Measurements from ENCODE around the gene TNNI3. TPM values are rescaled to one million over a fixed set of nuclear protein-coding genes. Genes with fewer than 3 reads are reported as not detected.
"Not testable (repeated sequence)": the region's sequence is repeated elsewhere in the genome, so short reads cannot be mapped to it uniquely, and the experiment has no call there.

Gene TNNI3
- not detected for total RNA-seq

DNA sequence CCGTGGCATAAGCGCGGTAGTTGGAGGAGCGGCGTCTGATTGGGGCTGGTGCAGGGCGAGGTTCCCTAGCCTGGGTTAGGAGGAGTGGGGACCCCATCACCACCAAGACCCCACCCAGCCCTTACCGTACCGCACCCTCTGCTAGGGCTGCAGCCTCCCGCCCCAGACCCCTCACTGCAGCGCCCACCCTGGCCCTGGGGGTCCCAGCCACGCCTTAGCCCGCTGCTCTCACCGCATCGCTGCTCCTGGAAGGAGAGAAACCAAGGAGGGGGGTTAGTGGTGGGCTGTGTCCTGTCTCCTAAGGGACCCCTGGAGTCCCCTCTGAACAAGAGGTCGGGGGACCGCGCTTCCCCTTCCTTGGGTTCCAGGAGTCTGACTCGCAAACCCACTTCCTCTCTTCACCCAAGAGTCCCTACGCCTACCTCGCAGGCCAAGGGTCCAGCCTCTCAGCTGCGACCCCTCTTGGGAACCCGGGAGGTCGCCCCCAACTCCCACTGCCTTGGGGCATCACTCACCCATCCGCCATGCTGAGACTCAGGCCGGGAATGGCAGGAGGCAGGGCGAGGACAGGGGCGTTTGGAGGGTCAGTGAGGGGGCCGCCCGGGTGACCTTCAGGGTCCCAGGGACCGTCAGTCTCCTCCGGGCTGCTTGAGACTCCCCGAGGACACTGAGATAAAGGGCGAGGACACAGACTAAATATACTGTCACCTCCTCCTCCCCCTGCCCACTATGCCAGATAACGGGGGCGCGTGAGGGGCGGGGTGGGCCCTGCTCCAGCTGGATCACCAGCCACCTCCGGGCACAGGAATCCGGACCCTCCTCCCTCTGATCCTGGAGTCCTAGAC is at the start of gene TNNI3:
Gene TNNI3, minus strand, starts transcription at position 669 of the 845 bp plus-strand sequence. Its CDS starts 143 bp downstream, at position 526.
- no peak for ATAC-seq
- no peak for DNase-seq (ENCODE audit: low spot score)
- H3K9me3 Mint-ChIP-seq: peaks cover under 1% of the 10 kb centered on the region
- no peak within 1 kb of the TSS for H3K27ac Mint-ChIP-seq
- H3K4me1 Mint-ChIP-seq (ENCODE audit: low read depth in 2 of 2): peaks cover 18 to 25% of the 10 kb centered on the region in 2 donors
- H3K4me3 Mint-ChIP-seq: no peak within 1 kb of the TSS
- no peaks in the 10 kb centered on the region for H3K36me3 Mint-ChIP-seq
- H3K27me3 Mint-ChIP-seq: peaks cover 4 to 28% of the 10 kb centered on the region in 2 donors

- Mint-ChIP-seq H3K4me3 (peak overlapping the region; percentile 58), H3K27me3 (peaks cover 5 to 15% of the 10 kb centered on the region in 2 donors), H3K9me3 (no peaks in the 10 kb centered on the region), H3K4me1 (ENCODE audit: low read depth in 2 of 2) (peaks cover 5 to 8% of the 10 kb centered on the region in 2 donors), H3K27ac (peak overlapping the region in 1 of 2 donors; percentile 10), H3K36me3 (no peaks in the 10 kb centered on the region)
- peak; percentile 82 to 88 for ATAC-seq
- DNase-seq (ENCODE audit: low spot score): peak; percentile 72
Measured at GRCh38 chr19:55206664-55207500, 49.4 kb upstream of the TNNI3 start.

DNA sequence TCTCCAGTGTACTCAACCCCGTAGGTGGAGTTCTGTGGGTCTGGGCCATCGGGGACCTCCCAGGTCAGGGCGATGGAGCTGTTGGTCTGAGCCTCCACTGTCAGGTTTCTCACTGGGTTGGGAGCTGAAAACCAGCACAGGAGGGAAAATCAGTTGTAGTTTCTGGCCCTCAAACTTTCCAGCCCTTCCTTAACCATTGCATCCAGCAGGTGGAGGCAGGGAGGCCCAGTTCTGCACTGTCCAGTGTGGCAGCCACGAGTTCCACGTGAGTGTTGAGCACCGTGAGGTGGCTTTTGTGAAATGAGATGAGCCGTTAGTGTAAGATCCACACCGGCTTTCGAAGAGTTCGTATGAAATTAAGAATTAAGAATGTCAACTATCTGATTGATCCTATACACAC is 44.7 kb upstream of the TNNI3 start:
- not testable (repeated sequence) for ATAC-seq; H3K4me1 Mint-ChIP-seq (ENCODE audit: low read depth in 2 of 2); H3K9me3 Mint-ChIP-seq; H3K4me3 Mint-ChIP-seq; DNase-seq (ENCODE audit: low spot score); H3K27ac Mint-ChIP-seq; H3K36me3 Mint-ChIP-seq
- H3K27me3 Mint-ChIP-seq: peaks cover 16 to 26% of the 10 kb centered on the region in 2 donors

DNA sequence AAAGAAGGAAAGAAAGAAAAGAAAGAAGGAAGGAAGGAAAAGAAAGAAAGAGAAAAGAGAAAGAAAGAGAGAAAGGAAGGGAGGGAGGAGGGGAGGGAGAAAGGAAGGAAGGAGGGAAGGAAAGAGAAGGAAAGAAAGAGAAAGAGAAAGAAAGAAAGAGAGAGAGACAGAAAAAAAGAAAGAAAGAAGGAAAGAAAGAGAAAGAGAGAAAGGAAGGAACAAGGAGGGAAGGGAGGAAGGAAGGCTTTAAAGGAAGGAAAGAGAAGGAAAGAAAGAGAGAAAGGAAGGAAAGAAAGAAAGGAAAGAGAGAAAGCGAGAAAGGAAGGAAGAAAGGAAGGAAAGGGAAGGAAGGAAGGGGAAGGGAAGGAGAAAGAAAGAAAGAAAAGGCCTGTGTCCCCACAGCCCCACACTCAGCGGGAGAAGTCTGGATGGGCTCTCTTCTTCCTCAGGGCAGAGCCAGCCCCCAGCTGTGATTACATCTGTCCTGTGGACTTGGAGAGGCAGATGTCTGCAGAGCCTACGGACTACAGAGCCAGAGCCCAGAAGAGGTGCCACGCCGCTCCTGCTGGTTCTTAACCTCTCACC is 42.2 kb upstream of the TNNI3 start:
- Mint-ChIP-seq H3K4me3 (no peak overlapping the region), H3K27ac (no peak overlapping the region), H3K36me3 (no peaks in the 10 kb centered on the region), H3K9me3 (no peaks in the 10 kb centered on the region), H3K27me3 (peaks cover 13 to 21% of the 10 kb centered on the region in 2 donors), H3K4me1 (ENCODE audit: low read depth in 2 of 2) (no peaks in the 10 kb centered on the region)
- DNase-seq (ENCODE audit: low spot score) (no peak), ATAC-seq (no peak)

GRCh38 chr19:55198651-55199050 is 41.1 kb upstream of the TNNI3 start:
- Mint-ChIP-seq H3K27ac (no peak overlapping the region), H3K9me3 (no peaks in the 10 kb centered on the region), H3K27me3 (peaks cover 13 to 16% of the 10 kb centered on the region in 2 donors), H3K4me3 (no peak overlapping the region), H3K4me1 (ENCODE audit: low read depth in 2 of 2) (no peaks in the 10 kb centered on the region), H3K36me3 (no peaks in the 10 kb centered on the region)
- ATAC-seq (no peak), DNase-seq (ENCODE audit: low spot score) (no peak)

GRCh38 chr19:55197528-55197927 is 40.0 kb upstream of the TNNI3 start:
- Mint-ChIP-seq H3K36me3 (no peaks in the 10 kb centered on the region), H3K27ac (no peak overlapping the region), H3K27me3 (peaks cover 13 to 16% of the 10 kb centered on the region in 2 donors), H3K4me1 (ENCODE audit: low read depth in 2 of 2) (no peaks in the 10 kb centered on the region), H3K4me3 (no peak overlapping the region), H3K9me3 (no peaks in the 10 kb centered on the region)
- DNase-seq (ENCODE audit: low spot score): no peak
- ATAC-seq: peak; percentile 42 to 66

GRCh38 chr19:55196803-55197202 is 39.3 kb upstream of the TNNI3 start:
- DNase-seq (ENCODE audit: low spot score): no peak
- peaks cover 13 to 16% of the 10 kb centered on the region in 2 donors for H3K27me3 Mint-ChIP-seq
- H3K36me3 Mint-ChIP-seq: no peaks in the 10 kb centered on the region
- H3K27ac Mint-ChIP-seq: no peak overlapping the region
- ATAC-seq: no peak
- H3K9me3 Mint-ChIP-seq: no peaks in the 10 kb centered on the region
- H3K4me1 Mint-ChIP-seq (ENCODE audit: low read depth in 2 of 2): no peaks in the 10 kb centered on the region
- H3K4me3 Mint-ChIP-seq: no peak overlapping the region

DNA sequence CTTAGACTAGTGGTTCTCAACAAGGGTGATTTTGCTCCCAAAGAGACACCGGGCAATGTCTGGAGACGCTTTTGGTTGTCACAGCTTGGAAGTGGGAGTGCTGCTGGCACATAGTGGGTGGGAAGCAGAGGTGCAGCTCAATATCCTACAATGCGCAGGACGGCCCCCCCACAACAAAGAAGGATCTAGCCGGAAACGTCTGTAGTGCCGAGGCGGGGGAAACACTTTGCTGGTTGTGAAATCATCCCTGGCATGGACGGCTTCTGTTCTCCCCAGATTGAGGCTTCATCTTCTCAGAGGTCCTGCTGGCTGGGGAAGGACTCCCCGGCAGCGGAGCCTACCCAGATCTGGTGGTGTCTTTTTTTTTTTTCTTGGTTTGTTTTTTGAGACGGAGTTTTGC is 35.9 kb upstream of the TNNI3 start:
- no peaks in the 10 kb centered on the region for H3K36me3 Mint-ChIP-seq
- DNase-seq (ENCODE audit: low spot score): no peak
- peaks cover 4 to 6% of the 10 kb centered on the region in 2 donors for H3K4me1 Mint-ChIP-seq (ENCODE audit: low read depth in 2 of 2)
- no peaks in the 10 kb centered on the region for H3K9me3 Mint-ChIP-seq
- no peak overlapping the region for H3K4me3 Mint-ChIP-seq
- H3K27ac Mint-ChIP-seq: no peak overlapping the region
- no peak for ATAC-seq
- peaks cover 0 to 6% of the 10 kb centered on the region in 2 donors for H3K27me3 Mint-ChIP-seq

GRCh38 chr19:55189403-55189835 is 31.9 kb upstream of the TNNI3 start:
- H3K9me3 Mint-ChIP-seq: no peaks in the 10 kb centered on the region
- no peaks in the 10 kb centered on the region for H3K36me3 Mint-ChIP-seq
- no peak for ATAC-seq
- DNase-seq (ENCODE audit: low spot score): no peak
- peaks cover 5 to 8% of the 10 kb centered on the region in 2 donors for H3K4me1 Mint-ChIP-seq (ENCODE audit: low read depth in 2 of 2)
- peaks cover 0 to 4% of the 10 kb centered on the region in 2 donors for H3K27me3 Mint-ChIP-seq
- H3K4me3 Mint-ChIP-seq: no peak overlapping the region
- no peak overlapping the region for H3K27ac Mint-ChIP-seq

- ATAC-seq: peak in 1 of 2 donors; percentile 28
- peak overlapping the region; percentile 62 for H3K4me3 Mint-ChIP-seq
- H3K27me3 Mint-ChIP-seq: peaks cover 0 to 9% of the 10 kb centered on the region in 2 donors
- no peaks in the 10 kb centered on the region for H3K9me3 Mint-ChIP-seq
- peaks cover 5 to 8% of the 10 kb centered on the region in 2 donors for H3K4me1 Mint-ChIP-seq (ENCODE audit: low read depth in 2 of 2)
- H3K36me3 Mint-ChIP-seq: no peaks in the 10 kb centered on the region
- H3K27ac Mint-ChIP-seq: no peak overlapping the region
- no peak for DNase-seq (ENCODE audit: low spot score)
Measured at GRCh38 chr19:55188625-55189024, 31.1 kb upstream of the TNNI3 start.

DNA sequence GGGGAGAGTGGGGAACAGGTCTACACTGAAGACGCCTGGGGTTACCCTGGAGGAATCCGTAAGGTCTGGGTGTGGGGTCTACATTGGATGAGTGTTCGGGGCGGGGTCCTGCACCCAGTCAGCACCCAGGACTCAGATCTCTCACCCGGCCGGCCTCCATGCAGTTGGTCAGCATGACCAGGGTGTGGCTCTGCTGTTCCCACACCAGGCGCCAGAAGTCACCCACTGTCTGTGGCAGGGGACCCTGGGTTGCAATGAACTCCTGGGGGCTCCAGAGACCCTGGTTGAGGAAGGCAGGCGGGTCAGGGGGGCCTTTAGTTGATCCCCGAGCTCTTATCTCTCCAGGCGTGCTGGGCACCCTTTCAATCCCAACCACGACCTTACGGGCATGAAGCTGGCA is 28.5 kb upstream of the TNNI3 start:
- DNase-seq (ENCODE audit: low spot score): no peak
- ATAC-seq: no peak
- no peak overlapping the region for H3K27ac Mint-ChIP-seq

GRCh38 chr19:55181740-55182139 is 24.2 kb upstream of the TNNI3 start:
- DNase-seq (ENCODE audit: low spot score) (no peak), ATAC-seq (no peak)
- H3K9me3 Mint-ChIP-seq: no peaks in the 10 kb centered on the region
- peaks cover 17 to 25% of the 10 kb centered on the region in 2 donors for H3K27me3 Mint-ChIP-seq
- H3K36me3 Mint-ChIP-seq: no peaks in the 10 kb centered on the region
- no peak overlapping the region for H3K27ac Mint-ChIP-seq
- H3K4me3 Mint-ChIP-seq: no peak overlapping the region
- peaks cover 12 to 15% of the 10 kb centered on the region in 2 donors for H3K4me1 Mint-ChIP-seq (ENCODE audit: low read depth in 2 of 2)

More for the DNA sequence above, 28.5 kb upstream of the TNNI3 start:
- H3K4me1 Mint-ChIP-seq (ENCODE audit: low read depth in 2 of 2): peaks cover 5 to 8% of the 10 kb centered on the region in 2 donors
- H3K36me3 Mint-ChIP-seq: no peaks in the 10 kb centered on the region
- H3K9me3 Mint-ChIP-seq: no peaks in the 10 kb centered on the region
- peaks cover 10 to 11% of the 10 kb centered on the region in 2 donors for H3K27me3 Mint-ChIP-seq
- no peak overlapping the region for H3K4me3 Mint-ChIP-seq

DNA sequence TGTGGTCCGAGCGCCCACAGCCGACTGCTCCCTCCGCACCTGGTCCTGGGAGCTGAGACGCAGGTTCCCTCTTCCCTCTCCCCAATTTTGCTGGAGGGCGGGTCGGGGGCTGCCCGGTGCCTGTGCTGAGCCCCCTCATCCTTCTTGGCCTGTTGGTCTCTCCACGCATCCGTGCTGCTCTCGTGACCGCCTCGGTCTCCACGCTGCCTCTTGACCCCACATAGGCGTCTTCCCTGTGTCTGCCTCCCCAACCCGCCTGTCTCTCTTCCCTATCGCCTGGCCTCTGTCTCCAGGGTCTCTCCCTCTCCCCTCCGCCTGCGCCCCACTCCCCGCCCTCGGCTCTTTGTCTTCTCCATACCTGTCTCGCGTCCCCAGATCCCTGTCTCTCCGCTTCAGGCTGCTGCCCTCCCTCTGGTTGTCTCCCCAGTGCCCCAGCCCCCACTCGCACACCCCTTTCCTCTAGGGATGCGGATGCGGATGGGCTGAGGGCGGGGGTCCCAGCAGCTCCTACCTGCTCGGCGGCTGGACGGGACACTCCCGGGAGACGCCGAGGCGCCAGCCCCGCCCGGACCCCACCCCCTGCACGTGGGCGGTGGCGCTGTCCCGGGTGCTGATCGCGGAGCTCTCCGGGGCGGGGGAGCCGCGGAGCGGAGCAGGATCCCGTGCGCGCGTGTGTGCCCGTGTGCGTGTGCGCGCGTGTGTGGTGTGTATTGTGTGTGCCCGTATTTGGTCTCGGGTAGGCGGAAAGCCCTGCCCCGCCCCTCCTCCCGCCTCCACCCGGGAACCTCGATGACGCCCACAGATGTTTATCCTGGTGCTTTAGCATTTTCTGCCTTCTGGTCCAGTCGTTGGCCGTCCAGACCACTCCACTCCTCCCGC is 22.3 kb upstream of the TNNI3 start, which contains the start of gene SYT5:
Gene SYT5, minus strand, starts transcription at position 684 of the 879 bp plus-strand sequence. CDS start 1,248 bp downstream, outside the sequence.
- Mint-ChIP-seq H3K4me3 (peak within 1 kb of the TSS; percentile 74), H3K36me3 (no peaks in the 10 kb centered on the region), H3K4me1 (ENCODE audit: low read depth in 2 of 2) (peaks cover 12 to 18% of the 10 kb centered on the region in 2 donors), H3K9me3 (no peaks in the 10 kb centered on the region), H3K27me3 (peaks cover 17 to 35% of the 10 kb centered on the region in 2 donors), H3K27ac (peak within 1 kb of the TSS; percentile 60 to 63)
- no peak for DNase-seq (ENCODE audit: low spot score)
- peak; percentile 65 to 80 for ATAC-seq
